Trophoblast cell (in vitro differentiated cells and primary cell): ENCODE data around the gene RTL10.
A peak's percentile ranks its signal among the peaks of the same experiment; 100 is the strongest.

ENCODE experiments used
- DNase-seq, 2 donors: peaks; one replicate each; pipeline ENCODE4 v3.0.0-alpha.2; 2016
- H2AFZ ChIP-seq: 2 replicates; pipeline ENCODE4 v1.6.1; 2013; ENCODE audit warnings: low read length, moderate library complexity, mild to moderate bottlenecking; ENCODE audit not compliant: insufficient read depth, poor library complexity
- H2AK5ac ChIP-seq: 2 replicates; pipeline ENCODE4 v1.6.1; 2013; ENCODE audit warnings: mild to moderate bottlenecking, low read length
- H2BK120ac ChIP-seq: 2 replicates; pipeline ENCODE4 v1.6.1; 2013; ENCODE audit warnings: low read length, mild to moderate bottlenecking, moderate library complexity; ENCODE audit not compliant: insufficient read depth, poor library complexity
- H2BK12ac ChIP-seq: 2 replicates; pipeline ENCODE4 v1.6.1; 2013; ENCODE audit warnings: mild to moderate bottlenecking, low read length, moderate library complexity
- H2BK5ac ChIP-seq: 2 replicates; pipeline ENCODE4 v1.6.1; 2013; ENCODE audit warnings: low read length, low read depth, moderate library complexity, mild to moderate bottlenecking; ENCODE audit not compliant: poor library complexity
- H3K14ac ChIP-seq: 2 replicates; pipeline ENCODE4 v1.6.1; 2013; ENCODE audit warnings: mild to moderate bottlenecking, low read length
- H3K18ac ChIP-seq: 2 replicates; pipeline ENCODE4 v1.6.1; 2013; ENCODE audit warnings: mild to moderate bottlenecking, low read length
- H3K23ac ChIP-seq: 2 replicates; pipeline ENCODE4 v1.6.1; 2013; ENCODE audit warnings: low read length
- H3K27ac ChIP-seq: 2 replicates; pipeline ENCODE4 v1.5.1; 2013; ENCODE audit warnings: low read depth, mild to moderate bottlenecking, inconsistent platforms, low read length, moderate library complexity
- H3K27me3 ChIP-seq: 2 replicates; pipeline ENCODE4 v1.6.1; 2013; ENCODE audit warnings: inconsistent platforms, mild to moderate bottlenecking, low read length, moderate library complexity; ENCODE audit not compliant: insufficient read depth
- H3K36me3 ChIP-seq, 2 experiments: 1 replicate in 1 of 2; 2 replicates in 1 of 2; pipeline ENCODE4 v1.6.1; 2013; ENCODE audit warnings: low read length in 2 of 2, mild to moderate bottlenecking in 2 of 2, moderate library complexity in 1 of 2; ENCODE audit not compliant: insufficient read depth in 2 of 2, control insufficient read depth in 1 of 2
- H3K4ac ChIP-seq: 2 replicates; pipeline ENCODE4 v1.6.1; 2013; ENCODE audit warnings: low read depth, mild to moderate bottlenecking, low read length, moderate library complexity
- H3K4me1 ChIP-seq, 2 experiments: 1 replicate in 1 of 2; 2 replicates in 1 of 2; pipeline ENCODE4 v1.6.1; 2013; ENCODE audit warnings: low read length in 2 of 2, mild to moderate bottlenecking in 2 of 2, moderate library complexity in 1 of 2; ENCODE audit not compliant: insufficient read depth in 2 of 2, control insufficient read depth in 1 of 2
- H3K4me2 ChIP-seq: 2 replicates; pipeline ENCODE4 v1.6.1; 2013; ENCODE audit warnings: inconsistent platforms, mild to moderate bottlenecking, low read length, moderate library complexity
- H3K4me3 ChIP-seq: 2 replicates; pipeline ENCODE4 v1.5.1; 2013; ENCODE audit warnings: mild to moderate bottlenecking, low read depth, low read length, inconsistent platforms
- H3K79me1 ChIP-seq: one replicate; pipeline ENCODE4 v1.6.1; 2013; ENCODE audit warnings: low read length
- H3K79me2 ChIP-seq: 2 replicates; pipeline ENCODE4 v1.6.1; 2013; ENCODE audit warnings: low read length, mild to moderate bottlenecking; ENCODE audit not compliant: control insufficient read depth, insufficient read depth, poor library complexity
- H3K9ac ChIP-seq: 2 replicates; pipeline ENCODE4 v1.6.1; 2013; ENCODE audit warnings: mild to moderate bottlenecking, low read length
- H3K9me3 ChIP-seq: 2 replicates; pipeline ENCODE4 v1.6.1; 2013; ENCODE audit warnings: low read depth, mild to moderate bottlenecking, control low read depth, inconsistent platforms, low read length; ENCODE audit not compliant: insufficient read depth
- H4K12ac ChIP-seq: 2 replicates; pipeline ENCODE4 v1.6.1; 2013; ENCODE audit warnings: low read depth, mild to moderate bottlenecking, low read length, moderate library complexity
- H4K8ac ChIP-seq: 2 replicates; pipeline ENCODE4 v1.6.1; 2013; ENCODE audit warnings: low read depth, mild to moderate bottlenecking, low read length, moderate library complexity
- H4K91ac ChIP-seq: one replicate; pipeline ENCODE4 v1.6.1; 2013; ENCODE audit warnings: low read depth, mild to moderate bottlenecking, low read length, moderate library complexity
- WGBS: extraction: QIAGEN DNeasy Blood & Tissue Kit; methylation state at CpG from one replicate; pipeline ENCODE4 v1.1.7; 2013; ENCODE audit warnings: missing lambda C conversion rate; ENCODE audit not compliant: insufficient read length, insufficient coverage; ENCODE audit errors: extremely low coverage; 5-methylcytosine and 5-hydroxymethylcytosine counted together

RTL10 gene

DNA sequence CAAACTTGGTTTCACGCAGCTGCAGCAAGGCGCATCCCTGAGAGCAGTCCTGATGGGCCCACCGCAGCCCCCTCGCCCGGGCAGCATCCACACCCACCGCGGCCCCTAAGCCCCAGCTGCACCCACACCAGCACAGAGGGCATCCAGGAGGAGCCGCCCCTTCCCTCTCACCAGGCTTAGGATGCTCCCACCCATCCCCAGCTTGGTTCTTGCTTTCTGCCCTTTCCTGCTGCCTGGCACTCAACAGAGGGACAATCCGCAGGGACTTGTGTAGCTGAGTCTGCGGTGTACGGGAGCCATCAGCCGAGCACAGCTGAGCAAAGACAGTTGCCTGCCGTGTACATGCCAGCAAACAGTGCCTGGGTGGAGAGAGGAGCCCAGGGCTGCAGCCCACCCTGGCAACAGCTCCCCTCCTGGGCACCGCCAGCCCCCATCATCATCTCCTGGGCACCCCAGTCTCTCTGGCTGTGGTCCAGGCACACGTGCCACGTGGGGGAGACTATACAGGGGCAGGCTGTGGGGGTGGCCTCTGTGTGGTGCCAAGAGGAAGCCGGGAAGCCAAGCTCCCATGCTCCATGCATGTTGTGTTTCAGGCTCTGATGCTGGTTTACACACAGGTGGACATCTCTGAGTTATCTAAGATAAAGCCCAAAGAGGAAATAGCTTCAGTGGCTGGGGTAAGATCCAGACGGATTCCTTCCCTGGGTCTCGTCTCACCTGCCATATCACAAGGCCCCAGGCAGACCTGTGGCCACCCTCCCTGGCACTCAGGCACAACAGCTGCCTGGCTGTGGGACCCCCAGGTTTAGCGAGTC is 36.0 kb upstream of the RTL10 start:
- Histone ChIP-seq H2BK5ac (peak overlapping the region; percentile 93), H3K23ac (no peak overlapping the region), H2AK5ac (peak overlapping the region; percentile 96), H3K9ac (no peak overlapping the region), H4K8ac (peak overlapping the region; percentile 49), H3K4me3 (no peak overlapping the region), H3K18ac (peak overlapping the region; percentile 44), H4K91ac (peak overlapping the region; percentile 98), H3K9me3 (no peaks in the 10 kb centered on the region), H2BK12ac (peak overlapping the region; percentile 85), H3K36me3 (no peaks in the 10 kb centered on the region), H4K12ac (no peak overlapping the region), H3K4me1 (peaks cover 36 to 47% of the 10 kb centered on the region in 2 experiments), H3K14ac (peak overlapping the region; percentile 71), H3K4me2 (no peak overlapping the region), H3K27ac (peak overlapping the region; percentile 59), H2AFZ (peak overlapping the region; percentile 20), H3K79me1 (peaks cover 54% of the 10 kb centered on the region), H3K79me2 (peaks cover 17% of the 10 kb centered on the region), H3K4ac (peak overlapping the region; percentile 56), H2BK120ac (peak overlapping the region; percentile 92), H3K27me3 (no peaks in the 10 kb centered on the region)
- peak; percentile 45 to 66 for DNase-seq
- WGBS = no CpG with 5 or more reads among the region's 20 CpGs

DNA sequence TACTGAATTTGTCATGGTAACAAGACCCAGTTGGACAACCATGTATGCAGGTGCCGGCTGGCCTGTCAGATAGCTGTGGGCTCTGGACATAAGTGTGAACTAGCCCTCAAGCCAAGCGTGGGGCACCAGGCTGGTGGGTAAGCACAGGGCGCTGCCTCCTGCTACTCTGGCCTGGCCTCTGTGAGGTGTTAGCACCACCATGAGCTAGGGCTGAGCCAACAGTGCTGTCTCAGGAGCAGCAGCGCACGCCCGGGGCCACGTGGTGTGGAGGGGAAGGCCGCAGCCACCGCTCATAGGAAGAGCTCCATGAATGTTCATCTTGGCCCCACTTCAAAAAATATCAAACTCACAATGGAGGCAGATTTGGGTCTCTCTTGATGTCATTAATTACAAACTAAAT is 35.3 kb upstream of the RTL10 start:
- Histone ChIP-seq H2AK5ac (peak overlapping the region; percentile 88), H3K36me3 (no peaks in the 10 kb centered on the region), H4K12ac (no peak overlapping the region), H2BK120ac (peak overlapping the region; percentile 81), H3K4me3 (no peak overlapping the region), H4K91ac (peak overlapping the region; percentile 98), H3K27ac (no peak overlapping the region), H2AFZ (peak overlapping the region; percentile 46), H3K4me2 (no peak overlapping the region), H3K9me3 (no peaks in the 10 kb centered on the region), H2BK5ac (peak overlapping the region; percentile 49), H3K27me3 (no peaks in the 10 kb centered on the region), H3K4me1 (peaks cover 40 to 53% of the 10 kb centered on the region in 2 experiments), H3K79me1 (peaks cover 61% of the 10 kb centered on the region), H3K23ac (no peak overlapping the region), H3K18ac (peak overlapping the region; percentile 72), H3K9ac (no peak overlapping the region), H4K8ac (no peak overlapping the region), H3K14ac (peak overlapping the region; percentile 81), H3K4ac (peak overlapping the region; percentile 16), H2BK12ac (peak overlapping the region; percentile 99), H3K79me2 (peaks cover 17% of the 10 kb centered on the region)
- no peak for DNase-seq
- no CpG with 5 or more reads among the region's 9 CpGs for WGBS

DNA sequence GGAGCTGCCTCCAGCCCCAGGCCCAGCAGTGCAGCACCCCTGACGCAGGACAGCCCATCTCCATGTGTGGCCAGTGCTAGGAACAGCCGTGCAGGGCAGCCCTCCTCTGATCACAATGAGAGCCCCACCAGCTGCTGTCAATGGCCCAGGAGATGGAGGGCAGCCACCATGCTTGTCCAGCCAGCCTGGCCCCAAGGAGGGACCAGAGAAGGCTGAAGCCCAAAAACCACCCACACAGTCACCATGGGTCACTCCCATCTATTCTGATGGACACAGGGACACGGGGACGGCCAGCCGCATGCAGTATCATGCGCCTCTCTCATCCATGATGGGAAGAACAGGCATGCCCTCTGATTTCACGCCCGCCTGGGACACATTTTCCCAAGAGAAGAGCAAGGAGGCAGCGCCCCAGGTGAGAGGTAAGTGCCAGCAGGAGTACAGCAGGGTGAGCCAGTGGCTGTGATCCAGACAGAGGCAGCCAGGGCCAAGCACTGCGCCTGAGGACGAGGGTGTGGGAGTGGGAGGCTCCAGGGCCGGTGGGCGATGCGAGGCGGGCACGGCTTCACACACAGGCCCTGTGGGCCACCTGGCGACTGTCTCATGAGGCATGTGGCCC is 33.6 kb upstream of the RTL10 start:
- Histone ChIP-seq H3K18ac (no peak overlapping the region), H2AFZ (no peak overlapping the region), H3K23ac (no peak overlapping the region), H4K12ac (no peak overlapping the region), H3K36me3 (no peaks in the 10 kb centered on the region), H4K8ac (no peak overlapping the region), H4K91ac (peak overlapping the region; percentile 65), H2BK12ac (peak overlapping the region; percentile 96), H2AK5ac (peak overlapping the region; percentile 74), H3K9ac (no peak overlapping the region), H3K14ac (peak overlapping the region; percentile 45), H3K79me1 (peaks cover 61% of the 10 kb centered on the region), H3K9me3 (no peaks in the 10 kb centered on the region), H2BK5ac (peak overlapping the region; percentile 36), H2BK120ac (peak overlapping the region; percentile 9), H3K4me2 (no peak overlapping the region), H3K27ac (no peak overlapping the region), H3K27me3 (no peaks in the 10 kb centered on the region), H3K4me3 (no peak overlapping the region), H3K4me1 (peaks cover 39 to 50% of the 10 kb centered on the region in 2 experiments), H3K4ac (no peak overlapping the region), H3K79me2 (peaks cover 16% of the 10 kb centered on the region)
- no CpG with 5 or more reads among the region's 17 CpGs for WGBS
- DNase-seq = no peak

DNA sequence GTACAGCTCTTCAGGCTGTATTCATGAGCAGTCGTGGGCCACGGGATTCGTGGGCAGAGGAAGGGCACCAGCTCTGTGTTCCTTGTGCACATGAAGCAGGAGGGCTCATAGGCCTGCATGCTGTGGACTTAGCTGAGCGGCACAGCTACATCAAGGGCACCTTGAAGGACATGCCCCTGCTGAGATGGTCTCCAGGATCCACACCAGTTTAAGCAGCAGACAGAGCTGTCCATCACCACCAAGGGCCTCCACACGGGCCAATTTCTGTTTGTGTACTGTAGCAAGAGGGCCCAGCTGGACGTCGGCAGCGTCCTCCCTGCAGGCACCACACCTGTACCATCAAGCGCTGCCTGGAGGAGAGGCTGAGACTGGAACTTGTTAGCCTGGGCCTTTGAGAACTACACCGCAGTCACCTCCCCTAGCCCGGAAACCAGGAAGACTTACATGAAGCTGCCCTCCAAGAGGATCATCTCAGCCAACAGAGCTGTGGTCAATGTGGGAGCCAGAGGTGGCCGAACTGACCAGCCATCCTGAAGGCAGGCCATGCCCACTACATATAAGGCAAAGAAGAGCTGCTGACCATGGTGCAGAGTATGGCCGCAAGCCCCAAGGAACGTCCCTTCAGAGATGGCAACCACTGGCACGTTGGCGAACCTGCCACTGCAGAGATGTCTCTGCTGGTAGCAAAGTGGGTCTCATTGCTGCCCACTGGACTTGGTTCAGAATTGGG is 32.7 kb upstream of the RTL10 start:
- Histone ChIP-seq H3K4me2 (no peak overlapping the region), H2BK120ac (peak overlapping the region; percentile 23), H3K27me3 (no peaks in the 10 kb centered on the region), H3K79me2 (peaks cover 19% of the 10 kb centered on the region), H3K79me1 (peaks cover 62% of the 10 kb centered on the region), H3K27ac (no peak overlapping the region), H2BK12ac (peak overlapping the region; percentile 74), H2AFZ (no peak overlapping the region), H3K9me3 (no peaks in the 10 kb centered on the region), H4K8ac (no peak overlapping the region), H3K23ac (no peak overlapping the region), H2AK5ac (peak overlapping the region; percentile 6), H3K14ac (peak overlapping the region; percentile 12), H3K4ac (no peak overlapping the region), H3K4me3 (no peak overlapping the region), H3K18ac (no peak overlapping the region), H3K9ac (no peak overlapping the region), H2BK5ac (no peak overlapping the region), H3K36me3 (no peaks in the 10 kb centered on the region), H4K12ac (no peak overlapping the region), H3K4me1 (peaks cover 40 to 51% of the 10 kb centered on the region in 2 experiments), H4K91ac (peak overlapping the region; percentile 12)
- no CpG with 5 or more reads among the region's 16 CpGs for WGBS
- no peak for DNase-seq
